MV-4-11 (cell line): ENCODE results near the gene TTC23.

Experiments used
- DNase-seq: peaks from one replicate; lab custom pipeline; 2025; lab: John Stamatoyannopoulos, UW

Gene TTC23

GRCh38 chr15:99165020-99165790 is 84.2 kb downstream of the TTC23 start:
- no peak for DNase-seq

GRCh38 chr15:99164119-99164518 is 85.3 kb downstream of the TTC23 start:
- DNase-seq, result no peak

- no peak for DNase-seq
These were observed 85.9 kb downstream of the TTC23 start for GRCh38 chr15:99163271-99164062.

- DNase-seq, result no peak
These were observed 90.6 kb downstream of the TTC23 start for GRCh38 chr15:99158626-99159412.

GRCh38 chr15:99157456-99157855 is 91.9 kb downstream of the TTC23 start:
- DNase-seq, result no peak

- DNase-seq, result peak; percentile 25
These were observed 93.4 kb downstream of the TTC23 start for GRCh38 chr15:99155961-99156443.

GRCh38 chr15:99154271-99154670 is 95.1 kb downstream of the TTC23 start:
- DNase-seq, result no peak

- DNase-seq, result no peak
These were observed 96.3 kb downstream of the TTC23 start for GRCh38 chr15:99153026-99153535.

GRCh38 chr15:99151156-99151555 is 98.2 kb downstream of the TTC23 start:
- DNase-seq, result no peak

GRCh38 chr15:99149366-99149765 is 100.0 kb downstream of the TTC23 start:
- no peak for DNase-seq

GRCh38 chr15:99148851-99149276 is 100.5 kb downstream of the TTC23 start:
- DNase-seq, result no peak

- no peak for DNase-seq
These were observed 102.7 kb downstream of the TTC23 start for GRCh38 chr15:99146661-99147060.

GRCh38 chr15:99145778-99146177 is 103.6 kb downstream of the TTC23 start:
- DNase-seq, result no peak

- DNase-seq, result no peak
These were observed 104.4 kb downstream of the TTC23 start for GRCh38 chr15:99145005-99145404.

GRCh38 chr15:99143655-99144610 is 105.4 kb downstream of the TTC23 start:
- DNase-seq, result no peak

- no peak for DNase-seq
These were observed 106.1 kb downstream of the TTC23 start for GRCh38 chr15:99143242-99143641.

GRCh38 chr15:99142562-99142961 is 106.8 kb downstream of the TTC23 start:
- DNase-seq, result no peak

- DNase-seq, result no peak
These were observed 107.4 kb downstream of the TTC23 start for GRCh38 chr15:99141943-99142342.

GRCh38 chr15:99140590-99140989 is 108.8 kb downstream of the TTC23 start:
- no peak for DNase-seq

- DNase-seq, result no peak
These were observed 110.1 kb downstream of the TTC23 start for GRCh38 chr15:99139276-99139675.

- no peak for DNase-seq
These were observed 110.8 kb downstream of the TTC23 start for GRCh38 chr15:99138491-99138982.
